Measurements from ENCODE around the gene PIK3R6.

Gene PIK3R6

DNA sequence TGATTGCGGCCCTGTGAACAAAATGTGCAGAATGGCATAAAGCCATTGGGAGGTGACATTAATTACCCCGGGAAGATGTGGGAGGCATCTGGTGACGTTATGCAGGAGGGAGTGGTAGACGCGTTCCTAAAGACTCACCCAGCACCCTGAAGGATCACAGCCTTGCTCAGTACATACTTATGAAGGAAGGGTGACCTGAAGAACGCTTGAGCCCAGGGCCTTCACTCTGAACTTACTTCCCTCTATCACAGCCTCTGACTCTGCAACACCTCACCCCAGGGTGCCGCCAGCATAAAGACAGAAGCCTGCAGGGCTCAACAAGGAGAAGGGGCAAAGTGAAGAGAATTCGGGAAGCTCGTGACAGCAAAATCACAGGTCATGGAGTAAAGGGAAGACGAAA lies 77.7 kb downstream of the PIK3R6 start:
- DNase-seq: no peak

DNA sequence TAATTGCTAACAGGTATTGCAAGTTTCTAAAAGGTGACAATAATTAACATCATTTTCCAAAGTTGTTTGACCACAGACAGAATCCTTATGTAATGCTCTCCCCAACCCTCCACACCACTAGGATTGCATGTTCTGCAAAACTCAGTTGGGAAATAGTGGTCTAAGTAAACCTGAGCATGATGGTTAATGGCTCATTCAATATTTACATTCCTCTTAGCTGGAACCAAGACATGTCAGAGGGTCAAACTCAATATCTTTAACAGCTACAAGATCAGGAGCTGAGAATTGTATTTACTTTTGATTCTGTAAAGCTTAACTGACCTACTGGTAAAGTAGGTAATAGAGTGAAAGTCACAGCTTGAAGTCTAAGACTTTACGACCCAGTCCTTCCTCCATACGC lies 78.5 kb downstream of the PIK3R6 start:
- DNase-seq: no peak

DNA sequence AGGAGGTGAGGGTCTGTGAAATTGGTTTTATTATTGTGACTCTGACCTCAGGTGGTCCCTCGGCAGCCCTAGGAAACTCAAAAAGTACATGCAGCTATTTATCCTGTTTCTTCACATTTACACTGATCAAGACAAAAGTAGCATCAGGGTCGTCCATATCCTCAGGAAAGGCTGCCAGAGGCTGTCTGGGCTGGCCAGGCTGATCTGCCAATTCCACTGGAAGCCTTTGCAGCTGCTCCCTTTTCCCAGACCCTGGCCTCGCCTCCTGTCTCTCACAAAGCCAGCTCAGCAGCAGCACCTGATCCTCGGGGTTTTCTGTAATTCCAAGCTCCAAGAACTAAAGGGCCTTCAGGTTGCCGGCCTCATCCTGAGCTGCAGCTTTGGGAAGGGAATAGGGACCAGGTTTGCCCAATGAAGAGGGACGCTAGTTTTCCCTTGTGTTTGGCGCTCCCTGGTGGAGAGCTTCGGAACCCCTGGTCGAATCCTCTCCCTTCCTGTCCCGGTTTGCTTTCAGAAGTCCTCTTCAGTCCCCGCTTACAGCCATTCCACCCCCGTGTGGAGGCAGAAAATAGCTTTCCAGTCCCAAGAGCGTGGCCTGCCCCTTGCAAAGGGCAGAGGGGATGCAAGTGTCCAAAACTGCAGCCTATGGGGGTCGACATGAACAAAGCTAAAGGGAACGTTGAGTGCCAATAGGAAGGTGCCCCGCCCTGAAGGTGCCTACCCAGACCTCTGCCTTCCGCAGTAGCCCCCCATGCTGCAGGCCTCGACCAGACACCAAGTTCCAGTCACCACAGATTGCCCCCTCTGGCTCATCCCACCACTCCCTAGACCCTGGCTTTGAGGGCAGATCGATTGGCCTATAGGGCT lies 81.7 kb downstream of the PIK3R6 start:
- DNase-seq: peak; percentile 10

DNA sequence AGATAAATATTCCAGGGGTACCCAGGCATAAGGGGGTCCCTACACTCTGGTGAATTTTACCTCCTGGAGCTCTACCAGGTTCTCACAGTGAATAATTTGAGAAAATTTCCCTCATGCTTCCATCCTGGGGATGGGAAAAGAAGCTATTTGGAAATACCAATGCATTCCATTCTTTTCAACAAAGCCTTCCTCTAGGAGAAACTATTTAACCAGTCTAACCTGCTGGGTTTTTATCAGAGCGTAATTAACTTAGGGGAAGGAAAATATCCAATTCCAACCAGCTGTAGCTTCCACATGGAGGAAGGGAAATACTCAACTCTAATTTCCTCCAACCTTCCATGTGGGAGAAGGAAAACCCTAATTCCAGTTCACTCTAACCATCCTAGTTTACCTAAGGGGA lies 85.3 kb downstream of the PIK3R6 start:
- no peak for DNase-seq

DNA sequence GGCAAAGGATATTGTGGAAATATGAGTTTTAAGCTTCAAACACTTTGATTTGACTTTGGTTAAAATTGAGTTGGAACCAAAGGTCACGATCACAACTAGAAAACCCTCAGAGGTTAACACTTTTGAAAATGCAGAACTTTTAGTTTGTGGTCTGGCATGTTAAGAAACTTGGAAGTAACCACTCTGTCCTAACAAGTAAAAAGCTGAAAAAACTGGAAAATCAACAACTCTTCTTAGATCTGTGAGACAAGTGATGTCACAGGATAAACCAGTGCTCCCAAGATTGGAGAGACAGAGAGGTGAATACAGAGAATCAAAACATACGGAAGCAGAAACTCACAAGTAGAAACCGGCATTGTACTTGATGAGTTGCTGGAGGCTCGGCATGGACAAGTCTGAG lies 85.7 kb downstream of the PIK3R6 start:
- DNase-seq: no peak

DNA sequence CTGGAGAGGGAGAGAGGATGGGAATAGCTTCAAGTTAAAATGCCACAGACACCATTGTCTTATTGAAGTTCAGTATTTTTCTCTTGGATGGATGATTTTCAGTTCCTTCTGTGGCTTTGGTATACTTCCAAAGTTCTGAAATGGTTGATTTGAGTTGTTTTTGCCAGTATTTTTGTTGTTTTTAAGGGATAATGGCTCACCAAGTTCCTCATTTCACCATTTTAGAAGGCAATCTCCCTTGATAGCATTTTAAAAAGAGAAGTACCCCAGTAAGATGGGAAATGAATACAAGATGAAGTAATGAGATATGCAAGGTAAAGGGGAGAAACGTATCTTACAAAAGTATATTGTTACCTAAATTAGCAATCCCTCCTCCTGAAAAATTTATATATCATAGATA lies 90.6 kb downstream of the PIK3R6 start:
- DNase-seq: no peak

DNA sequence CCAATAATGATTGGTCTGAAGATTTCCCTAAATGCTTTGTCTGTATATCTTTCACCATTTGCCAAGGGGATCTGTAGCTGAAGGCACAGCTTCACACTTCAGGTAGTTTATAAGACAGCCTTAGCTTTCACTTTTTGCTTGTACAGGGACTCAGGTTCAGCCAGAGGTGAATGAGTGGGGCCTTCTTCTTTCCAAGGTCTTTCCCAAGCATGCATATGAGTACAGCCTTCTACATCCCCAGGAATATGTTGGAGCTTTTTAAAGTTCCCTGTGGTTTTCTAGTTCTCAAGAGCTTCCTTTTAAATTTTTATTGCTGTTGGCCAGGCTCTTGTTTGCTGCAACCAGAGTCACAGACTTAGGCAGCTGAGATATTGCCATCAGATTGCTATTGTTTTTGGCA lies 91.2 kb downstream of the PIK3R6 start:
- no peak for DNase-seq

DNA sequence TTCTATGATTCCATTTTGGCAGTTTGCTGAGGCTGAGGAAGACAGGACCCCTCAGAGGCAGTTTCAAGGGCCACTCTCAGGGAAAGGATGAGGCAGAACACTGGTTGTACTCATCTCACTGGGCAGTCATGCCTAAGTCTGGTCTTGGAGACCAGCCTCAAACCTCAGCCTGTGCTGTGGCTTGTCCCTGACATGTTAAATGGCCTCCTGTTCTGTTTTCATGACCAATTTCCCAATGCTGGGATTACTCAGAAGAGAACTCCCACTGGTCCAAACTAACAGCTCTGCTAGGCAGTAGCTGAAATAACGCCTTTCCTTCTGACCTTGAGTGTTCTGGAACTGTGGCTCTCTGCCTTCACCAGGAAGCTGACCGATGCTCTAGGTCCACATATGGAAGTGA lies 100.7 kb downstream of the PIK3R6 start:
- no peak for DNase-seq

DNA sequence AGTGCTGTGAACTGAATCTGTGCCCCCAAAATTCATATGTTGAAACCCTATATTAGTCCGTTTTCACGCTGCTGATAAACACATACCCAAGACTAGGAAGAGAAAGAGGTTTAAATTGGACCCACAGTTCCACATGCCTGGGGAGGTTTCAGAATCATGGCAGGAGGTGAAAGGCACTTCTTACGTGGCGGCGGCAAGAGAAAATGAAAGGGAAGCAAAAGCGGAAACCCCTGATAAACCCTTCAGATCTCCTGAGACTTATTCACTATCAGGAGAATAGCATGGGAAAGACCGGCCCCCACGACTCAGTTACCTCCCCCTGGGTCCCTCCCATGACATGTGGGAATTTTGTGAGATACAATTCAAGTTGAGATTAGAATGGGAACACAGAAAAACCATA lies 105.5 kb downstream of the PIK3R6 start:
- no peak for DNase-seq

DNA sequence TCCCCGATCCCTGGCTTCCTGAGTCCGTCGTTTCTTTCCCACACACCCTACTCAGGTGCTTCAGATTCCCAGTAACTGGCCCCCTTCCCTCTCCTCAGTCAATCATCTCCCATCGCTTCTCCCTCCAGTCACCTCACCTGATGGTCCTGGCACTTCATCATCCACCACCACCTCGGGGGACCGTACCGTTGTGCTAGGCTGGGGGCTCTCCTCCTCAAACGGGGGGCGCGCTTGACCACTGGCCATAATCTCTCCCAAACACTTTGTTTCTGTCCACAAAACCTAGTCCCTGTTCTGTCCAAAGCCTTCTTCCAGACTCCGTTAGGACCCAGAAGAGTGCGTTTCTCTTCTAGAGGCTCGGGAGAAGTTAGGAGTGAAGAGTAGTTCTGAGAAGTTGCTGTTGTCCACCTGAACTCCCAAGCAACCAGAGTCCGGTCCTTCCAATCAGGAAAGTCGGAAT lies 109.3 kb downstream of the PIK3R6 start, which contains the start of gene SPDYE4:
Gene SPDYE4 (minus strand): TSS at position 410 of the 460 bp plus-strand sequence. CDS start 164 bp downstream, at position 246.
- DNase-seq: no peak

DNA sequence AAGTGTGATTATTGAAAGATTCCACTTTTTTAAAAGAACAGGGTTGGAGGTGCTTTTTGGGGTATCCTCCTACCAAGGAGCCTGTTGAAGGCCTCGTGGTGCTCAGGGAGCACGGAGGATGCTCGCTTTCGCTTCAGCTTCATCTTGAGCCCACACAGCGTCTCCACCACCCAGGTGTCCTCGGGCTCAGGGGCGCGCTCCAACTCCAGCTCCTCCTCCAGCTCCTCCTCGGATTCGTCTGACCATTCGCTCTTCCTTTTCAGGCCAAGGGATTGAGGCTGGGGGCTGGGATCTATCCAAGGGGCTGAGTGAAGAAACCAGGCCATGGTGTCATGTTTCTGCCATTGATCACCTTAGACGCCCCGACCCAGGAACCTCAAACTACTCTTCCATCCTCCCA lies 110.3 kb downstream of the PIK3R6 start:
- no peak for DNase-seq

DNA sequence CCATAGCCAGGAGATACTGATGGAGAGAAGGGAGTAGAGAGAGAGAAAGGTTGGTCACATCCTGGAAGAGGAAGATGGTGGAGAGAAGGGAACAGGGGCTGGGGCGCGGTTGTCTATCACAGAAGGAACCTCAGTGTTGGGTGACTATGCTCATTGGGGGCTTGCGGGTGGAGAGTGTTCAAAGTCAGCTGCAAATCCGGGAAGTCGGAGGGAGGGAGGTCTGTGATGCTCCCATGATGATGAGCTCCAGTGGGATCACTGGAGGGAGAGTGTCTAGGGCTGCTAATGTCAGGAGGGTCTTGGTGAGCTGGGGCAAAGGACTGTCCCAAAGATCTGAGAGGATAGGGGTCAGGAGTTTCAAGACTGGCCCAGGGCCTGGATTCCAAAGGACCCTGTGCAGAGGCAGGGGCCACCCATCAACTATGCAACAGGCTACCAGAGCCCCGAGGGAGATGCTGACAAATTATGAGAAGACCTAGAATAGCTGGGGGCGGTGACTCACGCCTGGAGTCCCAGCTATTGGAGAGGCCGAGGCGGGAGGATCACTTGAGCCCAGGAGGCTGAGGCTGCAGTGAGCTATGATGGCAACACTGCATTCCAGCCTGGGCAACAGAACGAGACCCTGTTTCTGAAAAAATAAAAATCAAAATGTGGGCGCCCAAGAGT lies 111.8 kb downstream of the PIK3R6 start:
- no peak for DNase-seq

DNA sequence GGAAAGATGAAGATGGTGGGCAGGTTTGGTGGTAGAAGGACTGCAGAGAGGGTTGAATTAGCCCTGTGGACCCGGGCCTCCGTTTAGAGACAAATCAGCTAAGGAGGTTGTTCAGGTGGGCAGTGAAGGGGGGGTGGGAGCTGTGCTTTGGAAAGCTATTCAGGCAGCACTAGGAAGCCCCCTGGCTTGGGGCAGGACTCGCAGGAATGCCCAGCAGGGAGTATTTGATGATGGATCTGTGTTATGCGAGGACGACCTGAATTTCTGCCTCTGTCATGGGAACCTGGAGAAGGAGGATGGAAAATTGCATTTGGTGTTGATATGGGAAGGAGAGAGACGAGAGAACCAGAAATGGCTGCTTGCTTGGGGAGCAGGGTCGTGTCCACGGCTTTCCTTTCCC lies 112.6 kb downstream of the PIK3R6 start:
- no peak for DNase-seq

DNA sequence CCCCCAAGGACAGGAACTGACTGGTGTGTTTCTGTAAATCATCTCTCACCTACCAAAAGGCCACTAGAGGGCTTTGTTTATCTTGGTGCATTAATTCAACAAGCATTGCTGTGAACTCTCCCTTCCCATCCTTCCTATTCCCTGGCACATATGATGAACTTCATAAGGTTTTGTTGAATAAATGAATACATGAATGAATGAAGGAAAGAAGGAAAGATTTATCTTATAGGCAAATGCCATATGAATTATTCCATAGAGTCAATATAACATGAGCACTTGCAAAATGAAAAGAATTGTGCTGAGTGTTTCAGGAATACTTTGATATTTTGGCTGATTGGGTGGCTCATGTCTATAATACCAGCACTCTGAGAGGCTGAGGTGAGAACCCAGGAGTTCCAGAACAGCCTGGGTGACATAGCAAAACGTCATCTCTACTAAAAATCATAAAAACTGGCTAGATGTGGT lies 113.5 kb downstream of the PIK3R6 start:
- no peak for DNase-seq

DNA sequence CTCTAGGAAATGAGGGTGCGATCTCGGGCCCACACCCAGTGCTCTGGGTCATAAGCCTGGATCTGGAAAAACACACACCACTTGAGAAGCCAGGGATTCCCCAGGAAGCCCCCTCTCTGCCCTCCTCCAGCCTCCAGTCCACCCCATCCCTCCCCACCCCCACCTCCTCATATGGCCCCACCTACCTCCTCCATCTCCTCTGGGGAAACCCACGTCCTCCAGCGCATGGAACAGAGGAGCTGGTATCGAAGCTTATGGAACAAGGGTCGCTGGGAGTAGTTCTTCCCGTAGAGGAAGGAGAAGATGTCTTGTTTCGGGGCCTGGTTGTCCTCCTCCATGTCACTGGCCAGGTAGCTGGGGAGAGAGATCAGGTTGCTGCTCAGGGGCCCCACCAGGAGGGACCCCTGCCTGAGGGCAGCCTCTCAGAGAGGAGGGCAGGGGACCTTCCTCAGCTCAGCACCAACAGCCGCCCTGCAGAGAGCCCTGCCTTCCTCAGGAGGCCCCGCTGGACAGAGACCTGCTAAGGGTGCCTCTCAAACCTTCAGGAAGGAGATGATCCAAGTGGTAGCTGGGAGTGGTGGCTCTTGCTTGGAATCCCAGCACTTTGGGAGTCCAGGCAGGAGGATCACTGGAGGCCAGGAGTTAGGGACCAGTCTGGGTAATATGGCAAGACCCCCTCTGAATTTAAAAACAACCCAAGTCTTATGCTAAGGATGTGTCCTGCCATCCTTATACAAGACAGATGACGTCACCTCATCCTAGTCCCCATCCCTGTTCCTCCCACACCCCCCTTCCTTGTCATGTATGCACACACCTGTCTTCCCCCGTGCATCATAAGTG lies 114.1 kb downstream of the PIK3R6 start:
- DNase-seq: no peak

Measured in NCI-H2107 (cell line).